ENCODE measurements around the gene PCDH15.

PCDH15 gene

DNA sequence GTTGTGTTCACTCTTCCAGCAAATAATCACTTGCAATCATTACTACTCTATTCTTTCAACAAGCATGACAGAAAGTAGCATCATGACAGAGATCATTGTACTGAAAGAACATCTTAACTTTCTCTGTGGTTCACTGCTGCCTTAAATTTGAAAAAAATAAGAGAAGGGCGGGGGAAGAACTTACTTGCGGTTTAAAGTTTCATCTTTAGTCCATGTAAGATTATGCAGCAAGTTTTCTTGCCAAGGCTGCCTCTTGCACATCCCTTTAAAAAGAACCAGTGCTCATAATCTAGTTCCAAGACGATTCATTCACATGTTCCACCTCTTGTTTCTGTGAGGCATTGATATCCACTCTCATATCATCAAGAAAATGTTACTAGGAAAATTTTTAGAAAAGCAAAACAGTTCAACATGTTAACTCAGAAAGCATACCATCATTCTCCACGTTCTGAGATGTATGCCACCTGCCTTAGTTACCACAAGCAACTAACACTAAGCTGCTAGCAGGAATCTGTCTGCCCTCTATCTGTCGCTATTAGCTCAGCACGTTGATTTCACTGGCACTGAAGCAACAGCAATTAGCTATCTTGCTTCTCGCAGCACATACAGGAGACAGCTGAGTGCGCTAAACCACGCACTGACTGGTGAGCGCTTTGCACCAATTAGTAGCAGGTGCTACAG, at the start of gene PCDH15:
PCDH15 (minus strand) TSS at position 491 of the 681 bp plus-strand sequence. CDS start 136,969 bp downstream, outside the sequence.
- no peak for DNase-seq (ENCODE audit: low read depth in 2 of 2)

GRCh38 chr10:54843932-54844331, 42.9 kb upstream of the PCDH15 start:
- DNase-seq (ENCODE audit: low read depth in 2 of 2): no peak

GRCh38 chr10:54843085-54843646, 42.1 kb upstream of the PCDH15 start:
- DNase-seq (ENCODE audit: low read depth in 2 of 2): no peak

GRCh38 chr10:54837479-54837878, 36.4 kb upstream of the PCDH15 start:
- no peak for DNase-seq (ENCODE audit: low read depth in 2 of 2)

DNA sequence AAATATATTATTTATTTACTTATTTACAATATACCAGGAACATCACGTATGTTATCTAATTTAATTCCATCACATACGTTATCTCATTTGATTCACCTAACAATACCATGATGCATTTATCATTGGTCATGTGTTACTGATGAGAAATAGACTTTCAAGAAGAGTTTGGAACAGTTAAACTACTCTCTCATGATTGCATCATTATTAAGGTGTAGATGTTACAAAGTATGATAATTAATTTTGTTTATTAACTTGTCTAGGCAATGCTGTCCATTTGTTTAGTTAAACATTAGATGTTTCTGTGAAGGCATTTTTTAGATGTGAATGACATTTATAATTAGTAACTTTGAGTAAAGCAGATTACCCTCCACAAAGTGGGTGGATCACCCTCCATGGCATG, 32.0 kb upstream of the PCDH15 start:
- DNase-seq (ENCODE audit: low read depth in 2 of 2): no peak

GRCh38 chr10:54826994-54827560, 26.0 kb upstream of the PCDH15 start:
- DNase-seq (ENCODE audit: low read depth in 2 of 2): no peak

- DNase-seq (ENCODE audit: low read depth in 2 of 2): no peak
Observed at GRCh38 chr10:54815583-54815982, 14.6 kb upstream of the PCDH15 start.

DNA sequence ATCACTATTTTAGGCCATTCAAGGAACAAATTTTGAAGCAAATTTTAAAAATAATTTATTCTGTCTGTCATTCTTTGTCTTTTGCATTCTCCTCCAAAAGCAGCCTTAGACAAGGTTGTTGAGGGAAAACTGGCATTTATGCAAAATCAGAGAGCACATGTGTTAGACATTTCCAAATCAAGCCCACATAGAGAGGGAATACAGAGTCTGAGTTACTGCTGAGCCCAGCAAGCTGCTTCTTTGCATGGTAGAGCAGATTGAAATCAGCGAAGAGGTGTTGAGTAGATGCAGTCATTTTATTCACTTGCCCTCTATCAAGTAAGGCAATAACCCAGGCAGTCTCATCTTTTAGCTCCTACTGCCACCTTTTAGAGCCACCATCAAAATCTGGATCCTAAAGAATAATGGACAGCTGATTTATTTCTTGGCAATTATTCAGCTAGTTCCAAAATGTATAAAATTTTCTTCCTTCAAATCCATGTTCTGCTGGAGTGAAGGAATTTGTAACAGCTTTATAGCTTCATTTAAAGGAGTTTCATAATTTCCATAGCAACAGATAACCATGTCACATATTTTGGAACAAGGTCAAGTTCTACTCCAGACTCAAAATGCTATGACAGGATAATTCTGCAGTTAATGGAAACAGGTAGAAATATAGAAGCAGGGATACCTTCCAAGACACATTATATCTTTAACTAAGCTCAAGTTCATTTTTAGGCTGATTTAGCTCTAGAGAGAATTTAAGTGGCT, 7.3 kb upstream of the PCDH15 start:
- no peak for DNase-seq (ENCODE audit: low read depth in 2 of 2)

DNA sequence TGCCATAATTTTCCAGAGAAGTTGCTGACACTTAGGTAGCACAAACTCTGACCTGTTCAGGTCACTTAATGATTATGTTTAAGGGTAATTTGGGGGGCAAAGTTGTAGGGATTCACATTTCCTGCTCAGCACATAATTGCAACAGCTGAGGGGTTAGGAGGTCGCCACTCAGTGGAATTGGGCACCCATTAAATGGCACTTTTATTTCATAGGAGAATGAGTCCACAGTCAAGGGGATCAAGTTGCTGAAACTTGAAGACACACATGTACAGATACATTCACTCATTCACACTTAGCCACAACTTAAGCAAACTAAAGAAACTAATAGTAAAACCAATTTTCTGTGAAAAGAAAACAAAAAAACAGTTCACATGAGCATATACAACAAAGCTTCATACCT, 1.5 kb downstream of the PCDH15 start:
- no peak for DNase-seq (ENCODE audit: low read depth in 2 of 2)

GRCh38 chr10:54797636-54798321, 3.3 kb downstream of the PCDH15 start:
- no peak for DNase-seq (ENCODE audit: low read depth in 2 of 2)

DNA sequence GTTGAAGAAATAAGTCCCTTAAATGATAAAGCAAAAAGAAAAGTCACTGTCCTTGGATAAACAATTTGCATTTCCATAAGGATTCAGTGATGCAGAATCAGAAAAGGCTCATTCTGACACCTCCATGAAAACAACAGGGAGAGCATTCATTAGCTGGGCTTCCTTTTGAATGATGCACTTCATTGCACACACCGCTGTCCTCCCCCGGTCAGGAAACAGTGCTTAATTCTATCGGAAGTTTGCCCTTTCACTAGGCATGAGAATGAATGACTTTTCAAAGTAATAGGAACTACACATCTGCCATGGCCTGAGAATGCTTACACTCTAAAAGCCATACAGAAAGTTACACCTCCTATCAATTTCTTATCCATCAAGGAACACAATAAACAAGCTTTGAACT, 4.2 kb downstream of the PCDH15 start:
- no peak for DNase-seq (ENCODE audit: low read depth in 2 of 2)

- no peak for DNase-seq (ENCODE audit: low read depth in 2 of 2)
Observed at GRCh38 chr10:54776622-54777021, 24.4 kb downstream of the PCDH15 start.

- no peak for DNase-seq (ENCODE audit: low read depth in 2 of 2)
Observed at GRCh38 chr10:54772468-54773122, 28.4 kb downstream of the PCDH15 start.

DNA sequence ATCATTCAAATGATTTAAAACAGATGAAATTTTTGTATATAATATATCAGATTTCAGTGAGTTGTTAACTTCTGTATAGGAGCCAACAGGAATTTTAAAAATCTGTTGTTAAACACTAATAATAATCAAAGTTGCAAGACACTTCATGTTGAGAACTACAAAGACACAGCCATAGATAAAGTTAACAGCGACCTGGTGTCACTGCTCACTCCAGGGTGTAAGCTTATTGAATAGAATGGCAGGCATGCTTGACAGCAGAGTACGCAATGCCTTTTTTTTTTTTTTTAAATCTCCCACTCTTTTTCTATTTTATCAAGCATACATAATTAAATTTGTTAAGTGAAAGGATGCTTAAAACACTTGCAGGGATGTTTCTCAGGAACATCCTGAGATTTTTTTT, 32.0 kb downstream of the PCDH15 start:
- DNase-seq (ENCODE audit: low read depth in 2 of 2): no peak

GRCh38 chr10:54758791-54759190, 42.2 kb downstream of the PCDH15 start:
- DNase-seq (ENCODE audit: low read depth in 2 of 2): no peak

DNA sequence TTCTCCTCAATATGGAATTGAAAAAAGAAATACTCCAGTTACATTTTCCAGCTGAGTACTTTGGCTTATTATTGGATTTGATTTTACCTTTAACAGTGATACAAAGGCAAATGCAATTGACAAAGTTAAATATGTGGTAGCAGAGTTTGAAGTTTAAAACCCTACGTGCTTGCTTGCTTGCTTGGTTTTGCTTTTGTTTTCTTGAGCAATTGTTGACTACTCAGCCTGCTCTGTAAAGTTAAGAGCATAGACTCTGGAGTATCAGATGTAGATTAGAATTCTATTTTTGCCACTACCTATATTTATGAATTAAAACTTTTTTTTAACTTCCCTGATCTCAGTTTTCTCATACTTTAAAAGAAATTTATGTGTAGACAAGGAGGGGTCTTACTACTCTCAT, 51.4 kb downstream of the PCDH15 start:
- DNase-seq (ENCODE audit: low read depth in 2 of 2): no peak

DNA sequence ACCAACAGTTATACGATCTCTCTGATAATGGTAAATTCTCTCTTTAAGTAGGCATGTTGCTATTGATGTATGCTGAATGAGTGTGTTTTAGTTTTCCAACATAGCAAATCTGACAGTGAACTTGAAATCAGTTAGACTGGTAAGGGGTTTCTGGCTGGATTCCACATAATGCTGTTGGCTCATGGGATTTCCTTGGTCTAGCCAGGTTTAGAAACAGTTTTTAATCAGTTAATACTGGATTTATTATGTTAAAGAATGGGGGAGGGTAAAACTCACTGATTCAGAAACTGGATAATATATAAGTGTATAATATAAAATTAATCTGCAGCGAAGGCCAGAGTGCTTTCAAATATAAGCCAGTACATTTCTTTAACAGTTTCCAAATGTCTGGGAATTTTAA, 55.6 kb downstream of the PCDH15 start:
- no peak for DNase-seq (ENCODE audit: low read depth in 2 of 2)

DNA sequence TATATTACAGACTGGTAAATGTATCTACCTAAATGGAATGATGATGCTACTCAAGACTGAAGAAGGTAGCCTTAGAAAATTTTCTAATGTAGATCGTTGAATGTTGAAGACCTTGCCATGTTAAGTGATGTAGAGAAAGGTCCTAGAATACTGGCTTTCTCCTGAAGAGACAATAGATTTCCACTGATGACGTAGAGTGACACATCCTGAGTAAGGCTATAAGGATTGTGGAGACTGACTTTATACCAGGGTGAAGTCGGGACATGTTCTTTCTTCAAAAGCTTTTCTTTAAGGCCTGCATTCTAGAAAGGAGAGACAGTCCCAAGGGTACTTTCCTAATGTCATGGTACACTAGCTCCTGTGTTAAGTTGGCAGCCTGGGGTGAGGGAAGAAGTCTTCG, 58.6 kb downstream of the PCDH15 start:
- no peak for DNase-seq (ENCODE audit: low read depth in 2 of 2)

DNA sequence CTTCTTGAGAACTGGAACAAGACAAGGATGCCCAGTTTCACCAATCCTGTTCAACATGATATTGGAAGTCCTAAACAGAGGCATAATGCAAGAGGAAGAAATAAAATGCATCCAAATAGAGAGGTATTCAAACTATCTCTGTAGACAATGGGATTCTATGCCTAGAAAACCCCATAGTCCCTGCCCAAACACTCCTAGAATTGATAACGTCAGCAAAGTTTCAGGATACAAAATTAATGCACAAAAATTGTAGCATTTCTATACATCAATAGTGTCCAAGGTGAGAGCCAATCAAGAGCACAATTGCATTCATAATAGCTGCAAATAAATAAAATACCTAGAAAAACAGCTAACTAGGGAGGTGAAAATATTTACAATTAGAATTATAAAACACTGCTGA, 72.5 kb downstream of the PCDH15 start:
- DNase-seq (ENCODE audit: low read depth in 2 of 2): no peak

GRCh38 chr10:54722075-54722474, 79.0 kb downstream of the PCDH15 start:
- DNase-seq (ENCODE audit: low read depth in 2 of 2): no peak

DNA sequence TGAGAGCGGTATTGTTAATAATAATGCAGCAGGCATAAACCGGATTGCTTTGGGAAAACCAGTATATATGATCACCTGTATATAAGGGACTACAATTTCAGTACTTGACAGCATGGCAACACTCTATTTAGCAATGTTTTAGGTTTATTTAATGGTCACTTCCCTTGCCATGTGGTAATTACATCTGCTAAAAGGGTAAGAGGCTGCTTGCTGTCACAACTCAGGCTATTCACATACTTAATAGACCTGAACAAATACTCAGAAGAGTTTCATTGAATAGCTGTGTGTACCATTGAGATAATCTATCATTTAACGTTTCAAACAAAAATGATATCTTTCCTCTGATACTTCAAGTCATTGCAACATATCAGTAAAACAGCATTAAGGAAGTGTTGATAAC, 90.1 kb downstream of the PCDH15 start:
- DNase-seq (ENCODE audit: low read depth in 2 of 2): no peak

- no peak for DNase-seq (ENCODE audit: low read depth in 2 of 2)
Observed at GRCh38 chr10:54708591-54708990, 92.4 kb downstream of the PCDH15 start.
